Fibroblast of mammary gland (primary cell): ENCODE data around the gene SUGP2.

Source experiments
- DNase-seq: peaks from one replicate; pipeline ENCODE4 v3.0.0-alpha.2; 2010; ENCODE audit warnings: low read depth
- H3K4me3 ChIP-seq: 2 replicates; pipeline ENCODE4 v1.5.1; 2011; ENCODE audit warnings: low read depth, mild to moderate bottlenecking, low read length, moderate library complexity; ENCODE audit not compliant: control insufficient read depth
- TF ChIP-seq, protein P1 (sequence below): conservative IDR thresholded peaks from 2 replicates; pipeline ENCODE4 v1.5.1; 2011; ENCODE audit warnings: low read depth, low read length, inconsistent platforms; ENCODE audit not compliant: control insufficient read depth, insufficient read depth

SUGP2 gene

GRCh38 chr19:19049406-19049805, 16.1 kb upstream of the SUGP2 start:
- DNase-seq: peak; percentile 36
- TF ChIP-seq, protein P1, sequence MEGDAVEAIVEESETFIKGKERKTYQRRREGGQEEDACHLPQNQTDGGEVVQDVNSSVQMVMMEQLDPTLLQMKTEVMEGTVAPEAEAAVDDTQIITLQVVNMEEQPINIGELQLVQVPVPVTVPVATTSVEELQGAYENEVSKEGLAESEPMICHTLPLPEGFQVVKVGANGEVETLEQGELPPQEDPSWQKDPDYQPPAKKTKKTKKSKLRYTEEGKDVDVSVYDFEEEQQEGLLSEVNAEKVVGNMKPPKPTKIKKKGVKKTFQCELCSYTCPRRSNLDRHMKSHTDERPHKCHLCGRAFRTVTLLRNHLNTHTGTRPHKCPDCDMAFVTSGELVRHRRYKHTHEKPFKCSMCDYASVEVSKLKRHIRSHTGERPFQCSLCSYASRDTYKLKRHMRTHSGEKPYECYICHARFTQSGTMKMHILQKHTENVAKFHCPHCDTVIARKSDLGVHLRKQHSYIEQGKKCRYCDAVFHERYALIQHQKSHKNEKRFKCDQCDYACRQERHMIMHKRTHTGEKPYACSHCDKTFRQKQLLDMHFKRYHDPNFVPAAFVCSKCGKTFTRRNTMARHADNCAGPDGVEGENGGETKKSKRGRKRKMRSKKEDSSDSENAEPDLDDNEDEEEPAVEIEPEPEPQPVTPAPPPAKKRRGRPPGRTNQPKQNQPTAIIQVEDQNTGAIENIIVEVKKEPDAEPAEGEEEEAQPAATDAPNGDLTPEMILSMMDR: no peak
- H3K4me3 ChIP-seq: no peak overlapping the region

- H3K4me3 ChIP-seq: no peak overlapping the region
- TF ChIP-seq, protein P1: no peak
- no peak for DNase-seq
Observed at GRCh38 chr19:19043881-19044280, 10.6 kb upstream of the SUGP2 start.

- no peak overlapping the region for H3K4me3 ChIP-seq
- TF ChIP-seq, protein P1: no peak
- no peak for DNase-seq
Observed at GRCh38 chr19:19043481-19043880, 10.2 kb upstream of the SUGP2 start.

DNA sequence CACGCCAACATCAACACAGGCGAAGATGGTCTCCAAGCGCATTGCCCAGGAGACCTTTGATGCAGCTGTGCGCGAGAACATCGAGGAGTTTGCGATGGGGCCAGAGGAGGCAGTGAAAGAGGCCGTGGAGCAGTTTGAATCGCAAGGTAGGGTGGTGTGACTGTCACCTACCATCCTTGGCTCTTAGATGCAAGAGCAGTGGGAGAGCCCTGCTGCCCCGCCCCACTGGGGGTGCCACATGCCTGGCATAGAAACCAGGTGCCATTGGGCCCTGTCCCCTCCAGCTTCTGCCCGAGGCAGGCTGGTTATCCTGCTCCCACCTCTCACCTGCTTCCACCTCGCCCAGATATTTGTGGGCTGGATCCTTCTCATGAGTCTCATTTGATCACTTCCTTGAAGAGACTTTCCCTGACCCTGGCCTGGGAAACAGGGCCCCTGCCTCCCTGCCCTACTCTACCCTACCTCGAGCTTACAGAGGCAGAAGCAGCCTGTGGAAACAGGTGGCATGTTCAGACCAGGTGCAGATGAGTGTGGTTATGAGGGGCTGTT, 9.5 kb upstream of the SUGP2 start:
- TF ChIP-seq, protein P1: no peak
- no peak for DNase-seq
- H3K4me3 ChIP-seq: no peak overlapping the region

GRCh38 chr19:19040417-19040816, 7.1 kb upstream of the SUGP2 start:
- no peak overlapping the region for H3K4me3 ChIP-seq
- DNase-seq: peak; percentile 94
- TF ChIP-seq, protein P1: no peak

- TF ChIP-seq, protein P1: no peak
- no peak for DNase-seq
- no peak overlapping the region for H3K4me3 ChIP-seq
Observed at GRCh38 chr19:19039901-19040300, 6.6 kb upstream of the SUGP2 start.

- peak; percentile 73 for DNase-seq
- TF ChIP-seq, protein P1: no peak
- H3K4me3 ChIP-seq: peak overlapping the region; percentile 76
Observed at GRCh38 chr19:19034204-19034624, 897 bp upstream of the SUGP2 start.
